H1 (cell line): ENCODE measurements around the gene DCLK1. TPM values are rescaled to one million over a fixed set of nuclear protein-coding genes. Genes with fewer than 3 reads are reported as not detected.

ENCODE experiments used
- CTCF ChIA-PET: fragments of 300-600 bp; sonication (Branson Sonifier 250); formaldehyde crosslinking; loops from one replicate; lab custom pipeline; 2021; ENCODE audit not compliant: partially characterized antibody; lab: Charles Lee
- POLR2A ChIA-PET: fragments of 300-600 bp; sonication (Branson Sonifier 250); formaldehyde crosslinking; loops from one replicate; lab custom pipeline; 2021; ENCODE audit warnings: inconsistent platforms; ENCODE audit not compliant: partially characterized antibody; lab: Charles Lee
- DNase-seq, 2 experiments: peaks; one replicate each; pipeline versions ENCODE4 v3.0.0 to v3.0.0-alpha.2; 2010 to 2022; ENCODE audit warnings: low spot score in 2 of 2, low read depth in 1 of 2, mixed read lengths in 1 of 2
- FAIRE-seq: peaks from 2 replicates; lab custom pipeline; 2011; peaks lifted over from hg19 to GRCh38; lab: Jason Lieb, UNC
- H2AFZ ChIP-seq: 2 replicates; pipeline ENCODE4 v1.8.1; 2012; ENCODE audit warnings: low read length, inconsistent platforms
- H2AK5ac ChIP-seq: 2 replicates; pipeline ENCODE4 v1.6.1; 2013; ENCODE audit warnings: low read depth, low read length
- H2BK120ac ChIP-seq: replicated peaks from 2 replicates; pipeline ENCODE3; 2013; ENCODE audit warnings: low read depth, low read length, inconsistent platforms
- H2BK12ac ChIP-seq: 2 replicates; pipeline ENCODE4 v1.6.1; 2013; ENCODE audit warnings: low read depth, low read length
- H2BK15ac ChIP-seq: 2 replicates; pipeline ENCODE4 v1.6.1; 2013; ENCODE audit warnings: low read length
- H2BK20ac ChIP-seq: 2 replicates; pipeline ENCODE4 v1.6.1; 2013; ENCODE audit warnings: low read length
- H2BK5ac ChIP-seq: 2 replicates; pipeline ENCODE4 v1.6.1; 2013; ENCODE audit warnings: low read depth, low read length
- H3K14ac ChIP-seq: 2 replicates; pipeline ENCODE4 v1.6.1; 2013; ENCODE audit warnings: inconsistent platforms; ENCODE audit not compliant: insufficient read length
- H3K18ac ChIP-seq: 2 replicates; pipeline ENCODE4 v1.6.1; 2013; ENCODE audit warnings: low read length; ENCODE audit errors: extremely low read depth
- H3K23ac ChIP-seq: 2 replicates; pipeline ENCODE4 v1.6.1; 2013; ENCODE audit warnings: inconsistent platforms; ENCODE audit not compliant: insufficient read length
- H3K23me2 ChIP-seq: 2 replicates; pipeline ENCODE4 v1.6.1; 2013; ENCODE audit warnings: low read depth, low read length
- H3K27ac ChIP-seq: 2 replicates; pipeline ENCODE4 v1.6.1; 2011; ENCODE audit warnings: low read depth, low read length, inconsistent platforms
- H3K27me3 ChIP-seq, 4 experiments: replicated peaks in 1 of 4; 1 replicate in 1 of 4; 2 replicates in 3 of 4; pipeline versions ENCODE4 v1.6.1 to v1.8.1; 2011 to 2013; ENCODE audit warnings: low read length in 3 of 4, mild to moderate bottlenecking in 3 of 4, inconsistent platforms in 2 of 4, mixed read lengths in 2 of 4, moderate library complexity in 1 of 4; ENCODE audit not compliant: control insufficient read depth in 3 of 4, insufficient read depth in 3 of 4; ENCODE audit errors: extremely low read depth in 1 of 4
- H3K36me3 ChIP-seq, 4 experiments: 2 replicates each; pipeline versions ENCODE4 v1.6.1 to v1.8.1; 2011 to 2013; ENCODE audit warnings: mild to moderate bottlenecking in 4 of 4, low read length in 3 of 4, moderate library complexity in 2 of 4, control low read depth in 1 of 4, inconsistent platforms in 1 of 4; ENCODE audit not compliant: insufficient read depth in 4 of 4, control insufficient read depth in 2 of 4
- H3K4ac ChIP-seq: replicated peaks from 2 replicates; pipeline ENCODE3; 2013; ENCODE audit warnings: low read length, low read depth, mixed read lengths, inconsistent platforms; ENCODE audit not compliant: insufficient read length
- H3K4me1 ChIP-seq, 4 experiments: replicated peaks in 1 of 4; 1 replicate in 1 of 4; 2 replicates in 3 of 4; pipeline versions ENCODE4 v1.6.1 to v1.8.1; 2011 to 2013; ENCODE audit warnings: low read length in 3 of 4, inconsistent platforms in 2 of 4, mixed read lengths in 1 of 4; ENCODE audit not compliant: insufficient read depth in 4 of 4, control insufficient read depth in 3 of 4
- H3K4me2 ChIP-seq, 2 experiments: 2 replicates each; pipeline versions ENCODE4 v1.6.1 to v1.8.1; 2011 to 2013; ENCODE audit warnings: low read depth in 2 of 2, low read length in 2 of 2, control low read depth in 1 of 2, inconsistent platforms in 1 of 2, mild to moderate bottlenecking in 1 of 2; ENCODE audit not compliant: insufficient read depth in 1 of 2
- H3K4me3 ChIP-seq, 4 experiments: fragments of 200-600, 300-600 bp in 1 of 4; sonication (generic), shearing (Covaris generic), sonication (Bioruptor Twin) in 1 of 4; 2 replicates each; pipeline versions ENCODE4 v1.5.1 to v1.8.1; 2011 to 2016; ENCODE audit warnings: low read length in 4 of 4, low read depth in 3 of 4, control low read depth in 2 of 4, inconsistent platforms in 2 of 4, mild to moderate bottlenecking in 2 of 4, mixed read lengths in 1 of 4, moderate library complexity in 1 of 4; ENCODE audit not compliant: insufficient read depth in 2 of 4; ENCODE audit errors: extremely low read depth in 1 of 4
- H3K56ac ChIP-seq: replicated peaks from 2 replicates; pipeline ENCODE3; 2013; ENCODE audit warnings: low read depth, mild to moderate bottlenecking, mixed read lengths, low read length, inconsistent platforms; ENCODE audit not compliant: insufficient read length
- H3K79me1 ChIP-seq: 2 replicates; pipeline ENCODE4 v1.6.1; 2013; ENCODE audit warnings: low read depth, low read length, control low read depth
- H3K79me2 ChIP-seq, 2 experiments: 2 replicates each; pipeline versions ENCODE4 v1.6.1 to v1.8.1; 2012 to 2013; ENCODE audit warnings: low read length in 2 of 2, mild to moderate bottlenecking in 2 of 2, inconsistent platforms in 1 of 2; ENCODE audit not compliant: insufficient read depth in 2 of 2, control insufficient read depth in 1 of 2
- H3K9ac ChIP-seq, 4 experiments: replicated peaks in 1 of 4; 1 replicate in 1 of 4; 2 replicates in 3 of 4; pipeline versions ENCODE4 v1.6.1 to v1.8.1; 2011 to 2013; ENCODE audit warnings: low read depth in 3 of 4, low read length in 3 of 4, control low read depth in 2 of 4, mild to moderate bottlenecking in 2 of 4, moderate library complexity in 2 of 4, inconsistent platforms in 1 of 4; ENCODE audit errors: extremely low read depth in 1 of 4
- H3K9me3 ChIP-seq, 2 experiments: 2 replicates each; pipeline versions ENCODE4 v1.6.1 to v1.8.1; 2012 to 2013; ENCODE audit warnings: mild to moderate bottlenecking in 2 of 2, moderate library complexity in 2 of 2, control low read depth in 1 of 2, inconsistent platforms in 1 of 2, low read depth in 1 of 2, low read length in 1 of 2, mixed read lengths in 1 of 2; ENCODE audit not compliant: insufficient read depth in 2 of 2
- H4K20me1 ChIP-seq, 2 experiments: replicated peaks in 1 of 2; 2 replicates each; pipeline versions ENCODE3 to v1.8.1; 2011 to 2013; ENCODE audit warnings: inconsistent platforms in 2 of 2, low read length in 2 of 2, mild to moderate bottlenecking in 1 of 2; ENCODE audit not compliant: insufficient read depth in 2 of 2, control insufficient read depth in 1 of 2
- H4K5ac ChIP-seq: 2 replicates; pipeline ENCODE4 v1.6.1; 2013; ENCODE audit warnings: low read length, low read depth, mixed read lengths, inconsistent platforms; ENCODE audit not compliant: insufficient read length
- H4K8ac ChIP-seq: 2 replicates; pipeline ENCODE4 v1.8.0; 2013; ENCODE audit warnings: mild to moderate bottlenecking, moderate library complexity, low read length, inconsistent platforms; ENCODE audit not compliant: insufficient read depth; ENCODE audit errors: extremely low read depth
- H4K91ac ChIP-seq: replicated peaks from 2 replicates; pipeline ENCODE3; 2013; ENCODE audit warnings: low read length, mixed read lengths, inconsistent platforms; ENCODE audit not compliant: insufficient read length
- CBX5 ChIP-seq: fragments of 300-800, 300-1000 bp; sonication (generic); IDR thresholded peaks from 2 replicates; pipeline ENCODE4 v1.7.1; 2016; ENCODE audit warnings: antibody characterized with exemption, low read length, low read depth
- NRF1 ChIP-seq: IDR thresholded peaks from 2 replicates; pipeline ENCODE4 v1.6.1; 2011; ENCODE audit warnings: mild to moderate bottlenecking, low read depth, low read length, improper control_type of control experiment
- PHF8 ChIP-seq: fragments of 200-600 bp; sonication (generic); conservative IDR thresholded peaks from 2 replicates; pipeline ENCODE4 v1.7.1; 2012; ENCODE audit warnings: low read depth, mild to moderate bottlenecking, inconsistent platforms, low read length, moderate library complexity
- RAD21 ChIP-seq, 2 experiments: IDR thresholded peaks in 1 of 2; conservative IDR thresholded peaks in 1 of 2; 2 replicates each; pipeline ENCODE4 v1.6.1; 2011; ENCODE audit warnings: low read depth in 2 of 2, low read length in 2 of 2, improper control_type of control experiment in 1 of 2, inconsistent platforms in 1 of 2, mild to moderate bottlenecking in 1 of 2, moderate library complexity in 1 of 2
- YY1 ChIP-seq: IDR thresholded peaks from 2 replicates; pipeline ENCODE4 v1.6.1; 2011; ENCODE audit warnings: low read depth, mild to moderate bottlenecking, low read length
- WGBS, 2 experiments: shearing (Covaris generic) in 1 of 2; methylation state at CpG; one replicate each; pipeline versions ENCODE4 v1.1.6 to v1.1.7; 2013 to 2015; ENCODE audit warnings: low lambda C conversion rate in 2 of 2, mixed read lengths in 2 of 2, inconsistent platforms in 1 of 2, low coverage in 1 of 2, missing lambda C conversion rate in 1 of 2; ENCODE audit not compliant: insufficient replicate concordance in 2 of 2, insufficient coverage in 1 of 2, insufficient read length in 1 of 2; ENCODE audit errors: extremely low coverage in 1 of 2, missing lambda C conversion rate in 1 of 2; 5-methylcytosine and 5-hydroxymethylcytosine counted together
- polyA plus RNA-seq, 7 experiments: library from polyadenylated mRNA; depleted of rRNA in 3 of 7; stranded (reverse) in 5 of 7; unstranded in 2 of 7; fragments of >200 nt in 5 of 7; fragments of 200-250 nt in 2 of 7; gene quantifications; 1 replicate in 5 of 7; 2 replicates in 1 of 7; 4 replicates in 1 of 7; pipeline versions ENCODE4 v1.2.1 to v1.2.3, GENCODE V29; 2011 to 2013; ENCODE audit warnings: missing spikeins in 2 of 7, mixed read lengths in 2 of 7
- total RNA-seq: library from RNA; stranded (reverse); fragmentation: NEBNext Ultra II Directional; extraction: Animal tissue kit (Norgen Biotek cat#: 25700); gene quantifications from 2 replicates; pipeline ENCODE4 v1.2.1, GENCODE V29; 2021
- TF ChIP-seq, protein P1 (sequence below): IDR thresholded peaks from 2 replicates; pipeline ENCODE4 v1.6.1; 2012; ENCODE audit warnings: inconsistent platforms
- TF ChIP-seq, protein P2 (sequence below), 3 experiments: IDR thresholded peaks; 1 replicate in 2 of 3; 2 replicates in 1 of 3; pipeline versions ENCODE4 v1.5.1 to v1.6.1; 2011; ENCODE audit warnings: low read length in 3 of 3, mild to moderate bottlenecking in 3 of 3, inconsistent platforms in 2 of 3, low read depth in 1 of 3, moderate library complexity in 1 of 3; ENCODE audit not compliant: insufficient read depth in 1 of 3; ENCODE audit errors: control extremely low read depth in 1 of 3
- TF ChIP-seq, protein P3 (sequence below): IDR thresholded peaks from 2 replicates; pipeline ENCODE4 v1.6.1; 2012; ENCODE audit warnings: inconsistent platforms

DCLK1 gene
- total and polyA plus RNA-seq, 2 of the 8 experiments (the other 6 are each of a cell fraction or from before 2014, with no cell fraction given): 22.8 to 41.0 TPM

- H4K91ac ChIP-seq: no peak overlapping the region
- no peak overlapping the region for H3K18ac ChIP-seq
- no peaks in the 10 kb centered on the region for H4K20me1 ChIP-seq
- H3K27ac ChIP-seq: no peak overlapping the region
- no peak overlapping the region for H2BK120ac ChIP-seq
- H3K4me1 ChIP-seq: peaks cover 0 to 13% (median 1%) of the 10 kb centered on the region in 4 experiments; a peak in 4 of 7 replicates
- 69% methylated on average over 8 of the region's 8 CpGs; no CpG with 5 or more reads in 1 of the 2 experiments for WGBS, 2 experiments
- H3K9ac ChIP-seq: no peak overlapping the region
- ChIA-PET POLR2A (no interaction called here), CTCF (interaction anchor here (0.6 to 2.1 kb wide), 9 partner anchors 15 to 1076 kb away, joined by 3 to 7 read pairs (median 3); no protein-coding TSS in a partner anchor)
- H4K5ac ChIP-seq: no peak overlapping the region
- FAIRE-seq: peak; percentile 36
- no peak overlapping the region for H2AK5ac ChIP-seq
- H4K8ac ChIP-seq: no peak overlapping the region
- H3K4ac ChIP-seq: no peak overlapping the region
- no peak overlapping the region for H3K56ac ChIP-seq
- H3K79me1 ChIP-seq: no peaks in the 10 kb centered on the region
- H2AFZ ChIP-seq: no peak overlapping the region
- no peak overlapping the region for H3K23ac ChIP-seq
- H2BK12ac ChIP-seq: no peak overlapping the region
- H2BK20ac ChIP-seq: no peak overlapping the region
- no peaks in the 10 kb centered on the region for H3K79me2 ChIP-seq
- no peak overlapping the region for H3K14ac ChIP-seq
- H3K23me2 ChIP-seq: no peaks in the 10 kb centered on the region
- peak in 1 of 2 experiments; percentile 42 for DNase-seq
- H3K9me3 ChIP-seq: no peaks in the 10 kb centered on the region
- no peak overlapping the region for H2BK5ac ChIP-seq
- no peak overlapping the region for H3K4me3 ChIP-seq
- H3K4me2 ChIP-seq: no peak overlapping the region
- H3K27me3 ChIP-seq: no peaks in the 10 kb centered on the region
- H2BK15ac ChIP-seq: no peak overlapping the region
- H3K36me3 ChIP-seq: no peaks in the 10 kb centered on the region
- TF ChIP-seq CBX5: no peak
- TF ChIP-seq, protein P1, sequence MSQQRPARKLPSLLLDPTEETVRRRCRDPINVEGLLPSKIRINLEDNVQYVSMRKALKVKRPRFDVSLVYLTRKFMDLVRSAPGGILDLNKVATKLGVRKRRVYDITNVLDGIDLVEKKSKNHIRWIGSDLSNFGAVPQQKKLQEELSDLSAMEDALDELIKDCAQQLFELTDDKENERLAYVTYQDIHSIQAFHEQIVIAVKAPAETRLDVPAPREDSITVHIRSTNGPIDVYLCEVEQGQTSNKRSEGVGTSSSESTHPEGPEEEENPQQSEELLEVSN: peak; percentile 23; the same call in 1 of the 2 replicates
- TF ChIP-seq, protein P2, sequence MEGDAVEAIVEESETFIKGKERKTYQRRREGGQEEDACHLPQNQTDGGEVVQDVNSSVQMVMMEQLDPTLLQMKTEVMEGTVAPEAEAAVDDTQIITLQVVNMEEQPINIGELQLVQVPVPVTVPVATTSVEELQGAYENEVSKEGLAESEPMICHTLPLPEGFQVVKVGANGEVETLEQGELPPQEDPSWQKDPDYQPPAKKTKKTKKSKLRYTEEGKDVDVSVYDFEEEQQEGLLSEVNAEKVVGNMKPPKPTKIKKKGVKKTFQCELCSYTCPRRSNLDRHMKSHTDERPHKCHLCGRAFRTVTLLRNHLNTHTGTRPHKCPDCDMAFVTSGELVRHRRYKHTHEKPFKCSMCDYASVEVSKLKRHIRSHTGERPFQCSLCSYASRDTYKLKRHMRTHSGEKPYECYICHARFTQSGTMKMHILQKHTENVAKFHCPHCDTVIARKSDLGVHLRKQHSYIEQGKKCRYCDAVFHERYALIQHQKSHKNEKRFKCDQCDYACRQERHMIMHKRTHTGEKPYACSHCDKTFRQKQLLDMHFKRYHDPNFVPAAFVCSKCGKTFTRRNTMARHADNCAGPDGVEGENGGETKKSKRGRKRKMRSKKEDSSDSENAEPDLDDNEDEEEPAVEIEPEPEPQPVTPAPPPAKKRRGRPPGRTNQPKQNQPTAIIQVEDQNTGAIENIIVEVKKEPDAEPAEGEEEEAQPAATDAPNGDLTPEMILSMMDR (IDR thresholded peaks at IDR 0.05; ENCODE audit: control extremely low read depth in 1 of 3, insufficient read depth in 1 of 3, low read depth in 1 of 3, low read length in 3 of 3): peak in 2 of 3 experiments; percentile 20 to 32; a peak in 2 of 4 replicates
- TF ChIP-seq PHF8: no peak
- TF ChIP-seq, protein P3, sequence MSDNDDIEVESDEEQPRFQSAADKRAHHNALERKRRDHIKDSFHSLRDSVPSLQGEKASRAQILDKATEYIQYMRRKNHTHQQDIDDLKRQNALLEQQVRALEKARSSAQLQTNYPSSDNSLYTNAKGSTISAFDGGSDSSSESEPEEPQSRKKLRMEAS: peak; percentile 44; the same call in 1 of the 2 replicates
- TF ChIP-seq RAD21 (IDR thresholded peaks at IDR 0.05 in 1 of 2, conservative IDR thresholded peaks at IDR 0.05 in 1 of 2; ENCODE audit: low read depth in 2 of 2, low read length in 2 of 2): peak; percentile 47 to 60
- TF ChIP-seq YY1: 0 out of 2 replicates have a peak, but pooled peaks have one; percentile 22
- no peak for TF ChIP-seq NRF1
Observed at GRCh38 chr13:35909837-35910540, 221.2 kb downstream of the DCLK1 start.
